ENCODE results near the gene TNS1.

- TF ChIP-seq EZH2 (IDR thresholded peaks at IDR 0.05; ENCODE audit: insufficient read depth, poor library complexity, severe bottlenecking): no peak
- no peak for TF ChIP-seq EZH2phosphoT487 (IDR thresholded peaks at IDR 0.05; ENCODE audit: insufficient read depth, low read depth)
These were observed 30.8 kb downstream of the TNS1 start for GRCh38 chr2:217972037-217972436.

Measured in GM23248 (cell line).